WTC11 (cell line): Measurements from ENCODE around the gene SLC37A1. TPM values are rescaled to one million over a fixed set of nuclear protein-coding genes. Genes with fewer than 3 reads are reported as not detected.

ENCODE experiments used
- ATAC-seq: fragments of 200-7000 bp; cut with Tn5 transposase; 2 replicates; pipeline ENCODE4 v1.10.0; 2021; ENCODE audit warnings: mild to moderate bottlenecking, moderate library complexity
- CTCF ChIA-PET: fragments of 300-600 bp; sonication (Branson Sonifier 250); formaldehyde crosslinking; loops from one replicate; lab custom pipeline; 2021; ENCODE audit warnings: antibody characterized with exemption; lab: Charles Lee
- POLR2A ChIA-PET: fragments of 350-600 bp; sonication (Branson Sonifier 250); formaldehyde crosslinking; loops from one replicate; lab custom pipeline; 2021; ENCODE audit warnings: antibody characterized with exemption; lab: Charles Lee
- DNase-seq: peaks from one replicate; pipeline ENCODE4 v3.0.0; 2021; ENCODE audit warnings: low spot score
- H3K27ac Mint-ChIP-seq: 2 replicates; pipeline ENCODE4 v1.8.0; 2021; ENCODE audit warnings: mixed read lengths
- H3K27me3 Mint-ChIP-seq: 2 replicates; pipeline ENCODE4 v1.8.0; 2021; ENCODE audit warnings: low read depth, mild to moderate bottlenecking, moderate library complexity, mixed read lengths
- H3K36me3 Mint-ChIP-seq: 2 replicates; pipeline ENCODE4 v1.8.0; 2021; ENCODE audit warnings: mixed read lengths
- H3K4me1 Mint-ChIP-seq: 2 replicates; pipeline ENCODE4 v1.8.0; 2022; ENCODE audit warnings: mixed read lengths
- H3K4me3 Mint-ChIP-seq: 2 replicates; pipeline ENCODE4 v1.8.0; 2021; ENCODE audit warnings: mild to moderate bottlenecking, moderate library complexity, mixed read lengths
- H3K9me3 Mint-ChIP-seq: 2 replicates; pipeline ENCODE4 v1.8.0; 2021; ENCODE audit warnings: mixed read lengths
- ATF3 ChIP-seq: sonication (generic); formaldehyde crosslinking; conservative IDR thresholded peaks from 2 replicates; pipeline ENCODE4 v1.8.1; 2022; ENCODE audit warnings: mild to moderate bottlenecking, missing genetic modification reagents
- ESRRA ChIP-seq: sonication (generic); formaldehyde crosslinking; IDR thresholded peaks from 2 replicates; pipeline ENCODE4 v1.8.1; 2022; ENCODE audit warnings: mild to moderate bottlenecking, missing genetic modification reagents, borderline replicate concordance
- HMGXB4 ChIP-seq: sonication (generic); formaldehyde crosslinking; IDR thresholded peaks from 2 replicates; pipeline ENCODE4 v1.8.1; 2023; ENCODE audit warnings: mild to moderate bottlenecking, moderate library complexity, missing genetic modification reagents
- IRF1 ChIP-seq: sonication (generic); formaldehyde crosslinking; IDR thresholded peaks from 2 replicates; pipeline ENCODE4 v1.8.0; 2023; ENCODE audit warnings: missing genetic modification reagents
- KAT7 ChIP-seq: sonication (generic); formaldehyde crosslinking; IDR thresholded peaks from 2 replicates; pipeline ENCODE4 v1.8.1; 2023; ENCODE audit warnings: missing genetic modification reagents, mild to moderate bottlenecking, borderline replicate concordance
- MXD4 ChIP-seq: fragments of 250-450 bp; sonication (Bioruptor Pico); IDR thresholded peaks from 2 replicates; pipeline ENCODE4 v1.8.0; 2021; ENCODE audit warnings: mild to moderate bottlenecking, moderate library complexity, borderline replicate concordance
- PRDM15 ChIP-seq: sonication (generic); formaldehyde crosslinking; IDR thresholded peaks from 2 replicates; pipeline ENCODE4 v1.8.0; 2022; ENCODE audit warnings: missing genetic modification reagents
- PREB ChIP-seq: sonication (generic); formaldehyde crosslinking; IDR thresholded peaks from 2 replicates; pipeline ENCODE4 v1.8.1; 2022; ENCODE audit warnings: mild to moderate bottlenecking, missing genetic modification reagents, moderate library complexity, borderline replicate concordance
- SMAD4 ChIP-seq: sonication (generic); formaldehyde crosslinking; IDR thresholded peaks from 2 replicates; pipeline ENCODE4 v1.8.0; 2022; ENCODE audit warnings: mild to moderate bottlenecking, missing genetic modification reagents
- ZNF263 ChIP-seq: sonication (generic); formaldehyde crosslinking; IDR thresholded peaks from 2 replicates; pipeline ENCODE4 v1.8.1; 2022; ENCODE audit warnings: low read depth, mild to moderate bottlenecking, moderate library complexity, missing genetic modification reagents
- ZNF423 ChIP-seq: fragments of 250-450 bp; sonication (Bioruptor Pico); IDR thresholded peaks from 2 replicates; pipeline ENCODE4 v2.1.2; 2022; ENCODE audit warnings: mild to moderate bottlenecking, moderate library complexity
- ZNF512 ChIP-seq: sonication (generic); formaldehyde crosslinking; IDR thresholded peaks from 2 replicates; pipeline ENCODE4 v1.8.1; 2022; ENCODE audit warnings: missing genetic modification reagents, borderline replicate concordance
- ZNF532 ChIP-seq: fragments of 250-450 bp; sonication (Bioruptor Pico); IDR thresholded peaks from 2 replicates; pipeline ENCODE4 v1.9.0; 2021; ENCODE audit warnings: mild to moderate bottlenecking, borderline replicate concordance
- total RNA-seq: library from RNA; stranded (reverse); gene quantifications from 3 replicates; pipeline ENCODE4 v1.2.3, GENCODE V29; 2021
- TF ChIP-seq, protein P1 (sequence below): sonication (generic); formaldehyde crosslinking; IDR thresholded peaks from 2 replicates; pipeline ENCODE4 v1.8.1; 2023; ENCODE audit warnings: mild to moderate bottlenecking, missing genetic modification reagents, moderate library complexity

The SLC37A1 gene
- total RNA-seq, 1 experiment from 2014 or later = 22.7 TPM

DNA sequence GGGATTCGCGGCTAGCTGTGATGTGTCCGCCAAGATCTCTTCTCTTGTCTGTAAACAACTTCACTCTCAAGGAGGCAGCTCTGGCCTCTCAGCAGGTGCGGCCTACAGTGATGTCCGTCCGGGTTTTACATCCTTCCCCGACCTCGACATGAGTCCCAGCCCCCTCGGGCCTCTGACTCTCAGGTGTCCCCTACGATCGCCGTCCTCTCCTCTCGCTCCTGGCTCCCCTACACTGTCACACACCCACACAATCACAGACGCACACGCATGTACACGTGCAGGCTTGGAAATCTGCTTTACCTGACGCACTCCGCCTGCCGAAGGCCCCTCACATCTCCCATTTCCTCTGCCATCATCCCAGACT is 16.8 kb upstream of the SLC37A1 start:
- Mint-ChIP-seq H3K9me3 (no peaks in the 10 kb centered on the region), H3K27ac (peak overlapping the region; percentile 93), H3K36me3 (no peaks in the 10 kb centered on the region), H3K4me3 (peak overlapping the region; percentile 87), H3K4me1 (peaks cover 21% of the 10 kb centered on the region), H3K27me3 (peaks cover 28% of the 10 kb centered on the region)
- ChIA-PET CTCF (interaction anchor here (0.9 kb wide), 1 partner anchor 23 kb away, joined by 3 read pairs; no protein-coding TSS in a partner anchor), POLR2A (interaction anchor here (0.9 kb wide), 1 partner anchor 13 kb away, joined by 3 read pairs; no protein-coding TSS in a partner anchor)
- peak; percentile 1; the same call in 1 of the 2 replicates for ATAC-seq
- DNase-seq = peak; percentile 34
- TF ChIP-seq PRDM15 (CRISPR knock-in tag) = peak; percentile 65; the same call in 1 of the 2 replicates
- TF ChIP-seq ZNF532 = no peak

GRCh38 chr21:42498012-42498411 is 15.6 kb upstream of the SLC37A1 start:
- ATAC-seq (no peak), DNase-seq (no peak)
- no peak overlapping the region for H3K4me3 Mint-ChIP-seq
- peaks cover 19% of the 10 kb centered on the region for H3K4me1 Mint-ChIP-seq
- POLR2A ChIA-PET = no interaction called here
- no peaks in the 10 kb centered on the region for H3K9me3 Mint-ChIP-seq
- no peaks in the 10 kb centered on the region for H3K36me3 Mint-ChIP-seq
- H3K27ac Mint-ChIP-seq = no peak overlapping the region
- H3K27me3 Mint-ChIP-seq = peaks cover 28% of the 10 kb centered on the region
- CTCF ChIA-PET = interaction anchor here (0.9 to 1.6 kb wide), 2 partner anchors 24 to 31 kb away, joined by 3 to 5 read pairs; no protein-coding TSS in a partner anchor
- no peak for TF ChIP-seq SMAD4 (CRISPR knock-in tag)
- TF ChIP-seq MXD4 = no peak
- TF ChIP-seq ZNF263 (CRISPR knock-in tag) = no peak
- TF ChIP-seq, protein P1, sequence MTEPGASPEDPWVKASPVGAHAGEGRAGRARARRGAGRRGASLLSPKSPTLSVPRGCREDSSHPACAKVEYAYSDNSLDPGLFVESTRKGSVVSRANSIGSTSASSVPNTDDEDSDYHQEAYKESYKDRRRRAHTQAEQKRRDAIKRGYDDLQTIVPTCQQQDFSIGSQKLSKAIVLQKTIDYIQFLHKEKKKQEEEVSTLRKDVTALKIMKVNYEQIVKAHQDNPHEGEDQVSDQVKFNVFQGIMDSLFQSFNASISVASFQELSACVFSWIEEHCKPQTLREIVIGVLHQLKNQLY (CRISPR knock-in tag) = no peak
- TF ChIP-seq PREB (CRISPR knock-in tag) = no peak
- no peak for TF ChIP-seq HMGXB4 (CRISPR knock-in tag)
- TF ChIP-seq ATF3 (CRISPR knock-in tag) = no peak
- TF ChIP-seq IRF1 = no peak
- no peak for TF ChIP-seq ZNF512
- TF ChIP-seq ESRRA (CRISPR knock-in tag) = no peak
- TF ChIP-seq KAT7 (CRISPR knock-in tag) = no peak
- TF ChIP-seq ZNF423 (CRISPR knock-in tag) = no peak
